Activated CD4-positive, alpha-beta T cell treated with anti-CD3 and anti-CD28 coated beads, Interleukin-2, amount 50 U/mL, for 16 hours (primary cell): ENCODE data around the gene EEF1AKMT1.
"Not testable (repeated sequence)": the region's sequence is repeated elsewhere in the genome, so short reads cannot be mapped to it uniquely, and the experiment has no call there.

ENCODE experiments used
- DNase-seq: peaks from one replicate; pipeline ENCODE4 v3.0.0-alpha.2; 2020

EEF1AKMT1 gene

DNA sequence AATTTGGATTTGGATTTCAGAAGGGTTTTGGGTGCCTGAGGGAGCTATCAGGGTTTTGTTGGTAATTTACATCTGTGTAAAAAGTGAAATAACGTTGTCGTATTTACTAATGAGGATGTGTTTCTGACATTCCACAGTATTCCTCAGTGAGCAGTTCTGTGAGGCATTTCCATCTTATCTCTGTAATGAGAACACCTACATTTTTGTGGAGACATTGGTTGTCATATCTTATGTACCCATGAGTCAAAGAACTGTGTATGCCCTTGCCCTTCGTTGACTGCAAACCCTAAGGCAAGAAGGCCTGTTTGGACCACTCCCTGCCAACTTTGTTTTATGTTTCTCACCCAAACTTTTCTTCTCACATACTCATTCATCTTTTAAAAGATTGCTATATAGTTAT lies 84.5 kb downstream of the EEF1AKMT1 start:
- no peak for DNase-seq

DNA sequence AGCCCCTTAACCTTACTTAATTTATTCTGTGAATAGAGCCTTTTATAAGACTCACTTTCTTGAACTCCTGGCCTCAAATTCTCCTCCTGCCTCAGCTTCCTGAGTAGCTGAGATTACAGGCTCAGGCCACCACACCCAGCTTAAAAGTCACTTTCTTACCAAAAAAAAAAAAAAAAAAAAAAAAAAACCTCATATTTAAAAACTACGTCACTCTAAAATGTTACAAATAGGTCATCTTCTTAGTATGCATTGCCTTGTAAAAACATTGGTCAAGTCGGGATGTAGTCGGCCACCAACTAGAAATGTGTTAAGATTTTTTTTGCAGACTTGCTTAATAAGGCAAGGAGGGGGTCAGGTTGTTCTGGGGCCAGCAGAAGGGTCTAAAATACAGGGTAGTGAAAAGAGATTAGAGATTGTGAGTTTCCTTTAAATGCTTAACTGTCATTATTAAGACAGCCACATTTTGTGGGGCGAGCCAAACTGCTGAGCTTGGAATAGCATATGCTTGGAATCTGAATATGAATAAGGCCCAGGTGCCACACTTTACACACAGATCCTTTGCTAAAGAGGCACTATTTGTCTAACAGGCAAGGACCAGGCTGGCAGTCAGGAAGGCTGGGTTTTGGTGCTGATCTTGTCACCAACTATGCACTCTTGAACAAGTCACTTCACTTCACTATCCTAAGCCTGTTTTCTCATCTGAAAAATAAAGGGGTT lies 86.7 kb downstream of the EEF1AKMT1 start:
- DNase-seq: no peak

- no peak for DNase-seq
Observed at GRCh38 chr13:20686167-20686566, 87.6 kb downstream of the EEF1AKMT1 start.

- DNase-seq: no peak
Observed at GRCh38 chr13:20685092-20685491, 88.7 kb downstream of the EEF1AKMT1 start.

DNA sequence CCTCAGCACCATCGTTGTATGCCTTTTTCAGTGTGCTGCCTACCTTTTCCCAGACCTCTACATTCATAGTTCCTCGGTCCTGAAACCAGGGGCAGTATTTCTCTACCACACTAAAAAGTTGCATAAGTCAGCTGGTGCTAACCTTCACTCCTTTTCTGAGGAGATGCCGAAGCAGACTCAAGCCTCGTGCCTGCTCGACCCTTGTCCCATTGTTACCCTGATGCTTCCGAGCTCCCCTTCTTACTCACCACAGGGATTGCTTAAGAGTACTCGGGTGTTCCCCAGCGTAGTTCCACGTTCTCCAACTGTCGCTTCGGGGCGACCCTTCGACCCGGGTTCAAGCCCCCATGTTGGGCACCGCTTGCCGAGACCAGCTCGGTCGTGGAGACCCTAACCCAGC lies 89.2 kb downstream of the EEF1AKMT1 start:
- DNase-seq: no peak

DNA sequence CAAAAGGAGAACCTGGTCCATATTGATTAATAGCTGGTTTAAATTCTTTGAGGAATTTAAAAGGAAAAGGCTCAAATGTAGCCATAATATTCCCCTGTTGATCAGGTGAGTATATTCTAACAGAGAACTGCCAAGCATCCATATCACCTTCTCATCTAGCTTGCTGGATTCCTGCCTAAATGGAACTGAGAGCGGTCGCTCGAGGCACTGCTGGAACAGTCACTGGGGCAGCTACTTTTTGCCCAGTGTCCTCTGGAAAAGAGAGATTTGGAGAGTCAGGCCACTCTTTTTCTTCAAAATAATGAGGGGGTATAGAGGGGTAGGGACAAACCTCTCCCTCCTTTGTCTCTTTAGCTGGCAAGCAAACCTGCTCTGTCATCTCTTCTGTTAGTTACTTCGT lies 89.7 kb downstream of the EEF1AKMT1 start:
- no peak for DNase-seq

GRCh38 chr13:20682061-20682460 lies 91.7 kb downstream of the EEF1AKMT1 start:
- DNase-seq: no peak

- not testable (repeated sequence) for DNase-seq
Observed at GRCh38 chr13:20681481-20681880, 92.3 kb downstream of the EEF1AKMT1 start.

DNA sequence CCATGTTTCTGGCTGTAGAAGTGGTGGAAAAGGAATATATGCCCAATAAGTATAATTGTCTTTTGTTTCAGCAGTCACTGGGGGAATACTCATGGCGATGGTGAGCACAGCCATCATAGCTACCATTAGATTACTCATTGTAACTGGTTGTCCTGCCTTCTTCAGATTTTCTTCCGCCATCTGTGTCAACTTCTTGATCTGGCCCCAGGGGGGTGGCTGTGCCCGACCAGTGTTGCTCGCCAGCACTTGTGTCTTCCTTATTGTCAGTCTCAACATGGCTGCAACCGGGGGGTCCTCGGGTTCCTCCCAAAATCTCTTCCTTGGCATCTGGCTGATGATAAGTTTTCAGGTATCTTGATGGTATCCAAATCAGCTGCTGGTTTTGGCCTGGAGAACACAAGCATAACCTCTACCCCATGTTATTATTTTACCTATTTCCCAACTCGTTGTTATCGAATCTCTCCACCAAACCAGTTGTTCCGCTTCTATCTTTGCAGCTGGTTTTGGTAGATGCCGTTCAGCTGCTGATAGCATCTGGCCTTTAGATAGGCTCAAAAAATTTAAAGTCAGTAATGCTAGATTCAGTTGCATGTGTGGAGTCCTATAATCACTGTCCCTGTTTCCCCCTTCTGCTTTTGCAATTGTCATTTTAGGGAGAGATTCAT lies 93.2 kb downstream of the EEF1AKMT1 start:
- no peak for DNase-seq

DNA sequence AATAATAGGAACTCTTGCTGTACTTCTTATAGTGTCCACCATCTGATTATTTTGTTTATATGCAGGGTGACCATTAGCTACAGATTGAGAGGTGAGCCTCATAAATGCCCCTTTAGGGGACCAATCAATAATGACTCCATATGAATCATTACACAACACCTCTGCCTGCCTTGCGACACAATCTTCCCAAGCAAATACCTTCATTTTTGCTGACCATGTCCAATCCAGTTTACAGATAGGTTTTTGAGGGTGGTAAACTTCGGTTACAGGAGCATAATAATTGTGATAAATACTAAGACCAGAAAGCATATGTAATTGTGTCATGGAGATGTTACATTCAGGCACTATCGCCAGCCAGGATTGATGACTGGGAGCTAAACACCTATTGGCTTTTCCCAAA lies 93.9 kb downstream of the EEF1AKMT1 start:
- no peak for DNase-seq
